DMS53 treated with DMSO at 0.1 percent for 48 hours (cell line): ENCODE data around the gene TSFM.
"Not testable (repeated sequence)": the region's sequence is repeated elsewhere in the genome, so short reads cannot be mapped to it uniquely, and the experiment has no call there.

ENCODE experiments used
- DNase-seq: peaks from one replicate; lab custom pipeline; 2025; ENCODE audit not compliant: unreplicated experiment; lab: John Stamatoyannopoulos, UW

Gene TSFM

GRCh38 chr12:57762463-57762862 is 20.1 kb upstream of the TSFM start:
- no peak for DNase-seq

DNA sequence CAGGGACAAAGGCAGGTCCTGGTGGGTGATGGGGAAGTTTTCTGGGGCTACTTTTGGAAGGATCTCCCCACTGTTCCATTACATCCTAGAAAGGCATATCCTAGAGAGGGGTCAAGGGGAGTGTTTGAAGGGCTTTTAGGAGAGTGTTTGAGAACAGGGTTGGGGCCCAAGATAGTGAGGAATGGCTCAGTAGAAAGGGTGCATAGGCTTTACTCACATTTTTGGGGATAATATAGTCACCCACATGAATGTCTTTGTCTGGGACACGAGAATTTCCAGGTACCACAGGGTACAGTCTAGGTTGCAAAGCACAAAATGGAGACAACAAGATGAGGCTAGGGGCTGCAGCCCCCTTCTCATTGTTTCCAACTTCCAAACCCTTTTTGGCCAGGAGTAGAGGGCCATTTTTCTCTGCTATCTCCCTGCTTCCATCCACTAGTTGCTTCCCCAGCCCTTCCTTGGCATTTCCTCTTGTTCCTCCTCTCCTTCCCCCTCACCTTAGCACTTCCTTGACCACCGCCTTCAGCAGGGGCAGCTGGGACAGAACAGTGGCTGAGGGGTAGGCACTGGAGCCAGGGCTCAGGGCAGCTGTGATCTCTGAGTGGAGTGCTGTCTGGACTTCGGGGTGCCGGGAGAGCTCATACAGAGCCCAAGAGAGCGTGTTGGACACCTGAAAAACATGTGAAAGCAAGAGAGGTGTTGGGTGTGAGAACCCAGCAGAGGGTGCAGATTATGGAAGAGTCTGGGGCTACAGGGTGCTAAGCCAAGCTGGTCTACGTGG is 18.5 kb upstream of the TSFM start:
- DNase-seq: no peak

DNA sequence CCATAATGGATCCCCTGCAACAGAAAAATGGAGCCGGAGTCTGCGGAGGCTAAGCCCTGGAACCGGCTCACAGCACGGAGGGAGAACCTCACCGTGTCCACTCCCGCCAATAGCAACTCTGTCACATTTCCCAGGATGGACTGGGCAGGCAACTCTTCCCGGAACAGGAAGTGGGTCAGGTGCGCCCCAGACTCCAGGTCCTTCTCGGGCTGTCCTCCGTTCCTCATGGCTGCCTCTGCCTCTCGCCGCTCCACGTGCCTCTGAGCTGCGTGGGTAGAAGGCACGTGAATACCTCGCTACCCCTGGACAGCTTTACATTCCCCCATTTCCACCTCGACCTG is 18.0 kb upstream of the TSFM start:
- DNase-seq: peak; percentile 67

DNA sequence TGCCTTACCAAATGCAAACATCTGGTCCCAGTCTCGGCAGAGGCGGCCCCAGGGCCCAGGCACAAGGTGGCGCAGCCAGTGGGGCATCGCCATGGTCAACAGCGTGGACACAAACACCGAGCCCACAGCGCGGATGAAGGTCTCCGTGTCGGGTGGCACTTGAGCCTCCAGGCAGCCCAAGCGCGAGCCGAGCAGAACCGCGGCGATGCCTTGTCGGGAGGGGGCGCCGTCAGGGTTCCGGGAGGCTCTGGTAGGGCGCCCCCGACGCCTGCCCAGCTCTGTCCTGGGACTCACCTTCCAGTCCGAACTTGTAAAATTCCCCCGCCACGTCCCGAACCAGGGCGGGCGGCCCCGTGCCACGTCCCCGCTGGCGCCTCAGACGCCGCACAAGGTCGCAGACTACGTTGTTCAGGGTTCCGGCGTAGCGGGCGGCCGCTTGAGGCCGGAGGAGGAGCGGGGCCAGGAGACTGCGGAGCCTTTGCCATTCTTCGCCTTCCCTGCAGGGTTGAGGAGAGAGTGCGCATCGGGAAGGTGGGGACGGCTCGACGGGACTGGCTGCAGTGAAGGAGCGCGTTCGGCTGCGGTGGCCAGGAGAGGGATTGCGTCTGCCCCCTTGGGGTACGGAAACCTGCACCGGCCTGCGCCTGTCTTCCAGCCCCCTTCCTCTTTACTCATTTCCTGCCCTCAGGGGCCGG is 17.4 kb upstream of the TSFM start:
- peak; percentile 46 for DNase-seq

- DNase-seq: peak; percentile 17
Measured at GRCh38 chr12:57765698-57766463, 16.7 kb upstream of the TSFM start.

- peak; percentile 12 for DNase-seq
Measured at GRCh38 chr12:57766464-57767304, 15.9 kb upstream of the TSFM start, which contains the start of gene CYP27B1. Gene CYP27B1 (minus strand): TSS chr12:57767078. CDS start chr12:57767041, 37 bp downstream.

DNA sequence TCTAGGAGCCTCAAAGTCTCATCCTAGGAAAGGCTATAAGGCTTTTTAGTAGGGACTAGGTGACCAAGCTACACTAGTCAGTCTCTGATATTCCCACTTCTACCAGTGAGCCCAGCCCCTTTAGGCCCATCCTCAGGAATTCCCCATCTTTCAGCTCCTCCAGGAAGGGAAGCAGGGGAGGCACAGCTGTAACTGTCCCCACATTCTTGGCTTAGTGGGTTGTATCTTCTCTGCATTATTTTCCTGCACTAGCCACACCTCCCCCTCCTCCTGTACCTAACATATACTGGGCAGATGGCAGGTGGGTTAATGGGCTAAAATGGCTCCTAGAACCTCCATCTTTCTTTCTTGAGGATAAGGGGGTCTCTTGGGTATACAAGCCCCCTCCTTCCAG is 15.3 kb upstream of the TSFM start:
- DNase-seq: no peak

DNA sequence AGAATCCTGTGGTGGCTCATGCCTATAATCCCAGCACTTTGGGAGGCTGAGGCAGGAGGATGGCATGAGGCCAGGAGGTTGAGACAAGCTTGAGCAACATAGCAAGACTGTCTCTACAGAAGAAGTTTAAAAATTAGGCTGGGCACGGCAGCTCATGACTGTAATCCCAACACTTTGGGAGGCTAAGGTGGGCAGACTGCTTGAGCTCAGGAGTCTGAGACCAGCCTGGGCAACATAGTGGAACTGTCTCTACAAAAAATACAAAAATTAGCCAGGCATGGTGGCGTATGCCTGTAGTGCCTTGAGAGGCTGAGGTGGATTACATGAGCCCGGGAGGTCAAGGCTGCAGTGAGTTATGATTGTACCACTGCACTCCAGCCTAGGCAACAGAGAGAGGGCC is 14.7 kb upstream of the TSFM start:
- no peak for DNase-seq

- DNase-seq: no peak
Measured at GRCh38 chr12:57769594-57769993, 13.0 kb upstream of the TSFM start.

DNA sequence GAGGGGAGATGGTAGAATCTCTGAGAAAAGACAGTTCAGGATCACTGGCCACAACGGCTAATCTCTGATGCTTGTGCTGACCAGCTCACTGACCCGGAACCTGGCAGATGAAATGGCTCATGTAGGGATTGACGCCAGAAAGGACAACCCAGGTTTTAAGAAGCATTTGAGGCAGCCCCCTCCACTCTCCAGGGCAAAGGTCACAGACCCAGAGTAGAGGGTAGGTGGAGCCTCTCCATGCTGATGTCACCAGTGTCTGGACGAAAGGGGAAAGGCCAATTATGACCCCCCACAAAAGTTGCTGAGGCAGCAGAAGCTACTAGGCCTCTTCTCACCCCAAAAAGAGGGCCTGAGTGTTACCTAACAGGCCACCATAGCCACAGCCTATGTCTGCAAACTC is 11.9 kb upstream of the TSFM start:
- DNase-seq: no peak

- peak; percentile 82 for DNase-seq
Measured at GRCh38 chr12:57771236-57771872, 11.2 kb upstream of the TSFM start.

DNA sequence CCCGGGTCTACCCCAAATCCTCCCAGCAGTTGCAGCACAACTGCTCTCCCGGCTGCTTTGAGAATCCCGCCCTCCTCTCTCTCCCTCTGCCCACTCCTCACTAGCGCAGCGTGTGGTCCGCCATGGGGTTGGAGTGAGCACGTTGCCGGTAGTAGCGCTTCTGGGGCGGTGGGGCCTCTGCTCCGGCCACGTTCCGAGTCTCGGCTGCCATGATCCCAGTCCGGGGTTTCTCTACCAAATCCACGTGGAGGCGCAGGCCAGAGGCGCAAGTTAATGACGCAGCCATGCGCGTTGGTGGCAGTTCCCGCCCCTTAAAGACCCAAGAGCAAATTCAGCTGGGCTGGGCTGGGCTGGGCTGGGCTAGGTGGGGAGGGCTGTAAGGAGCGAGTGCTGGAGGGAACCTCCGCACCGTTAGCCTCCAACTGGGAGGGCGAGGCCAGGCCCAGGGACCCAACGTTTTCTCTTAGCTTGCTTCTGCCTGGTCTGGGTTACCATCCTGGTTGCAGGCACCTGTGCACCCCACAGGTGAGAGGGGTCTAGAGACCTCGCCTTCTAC is 10.6 kb upstream of the TSFM start, which contains the start of gene METTL1:
Gene METTL1, minus strand, starts transcription at position 233 of the 556 bp plus-strand sequence. Its CDS starts 22 bp downstream, at position 211.
- DNase-seq: peak; percentile 96

DNA sequence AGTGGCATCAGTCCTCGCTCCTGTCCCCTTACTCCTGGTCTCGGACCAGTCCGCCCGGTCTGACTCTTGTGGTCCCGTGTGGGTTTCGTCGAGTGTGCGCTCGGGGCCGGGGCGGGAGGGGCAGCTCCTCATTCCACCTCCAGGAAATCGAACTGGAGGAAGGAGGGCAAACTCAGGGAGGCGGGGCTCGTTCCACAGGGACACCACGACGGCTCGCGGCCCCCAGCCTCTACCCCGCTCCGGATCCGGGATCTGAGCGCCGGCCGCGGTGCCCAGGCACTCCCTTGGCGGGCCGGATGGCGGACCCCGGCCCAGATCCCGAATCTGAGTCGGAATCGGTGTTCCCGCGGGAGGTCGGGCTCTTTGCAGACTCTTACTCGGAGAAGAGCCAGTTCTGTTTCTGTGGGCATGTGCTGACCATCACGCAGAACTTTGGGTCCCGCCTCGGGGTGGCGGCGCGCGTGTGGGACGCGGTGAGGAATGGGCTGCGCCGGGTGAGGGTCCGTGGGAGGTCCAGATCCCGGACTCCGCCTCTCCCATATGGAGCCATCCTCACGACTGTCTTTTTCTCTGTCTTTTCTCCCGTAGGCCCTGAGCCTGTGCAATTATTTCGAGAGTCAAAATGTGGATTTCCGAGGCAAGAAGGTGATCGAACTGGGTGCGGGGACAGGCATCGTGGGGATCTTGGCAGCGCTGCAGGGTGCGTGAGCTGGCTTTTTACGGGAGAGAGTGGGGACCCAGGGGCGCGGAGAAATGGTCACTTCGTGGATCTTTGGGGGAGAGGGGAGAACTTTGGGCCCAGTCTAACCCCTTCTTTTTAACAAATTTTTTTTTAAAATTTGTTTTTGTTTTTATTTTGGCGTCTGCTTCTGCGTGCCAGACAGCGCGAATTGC is 9.9 kb upstream of the TSFM start, which contains the start of gene EEF1AKMT3:
Gene EEF1AKMT3, plus strand, starts transcription at position 186 of the 894 bp plus-strand sequence. Its CDS starts 111 bp downstream, at position 297.
- peak; percentile 19 for DNase-seq

DNA sequence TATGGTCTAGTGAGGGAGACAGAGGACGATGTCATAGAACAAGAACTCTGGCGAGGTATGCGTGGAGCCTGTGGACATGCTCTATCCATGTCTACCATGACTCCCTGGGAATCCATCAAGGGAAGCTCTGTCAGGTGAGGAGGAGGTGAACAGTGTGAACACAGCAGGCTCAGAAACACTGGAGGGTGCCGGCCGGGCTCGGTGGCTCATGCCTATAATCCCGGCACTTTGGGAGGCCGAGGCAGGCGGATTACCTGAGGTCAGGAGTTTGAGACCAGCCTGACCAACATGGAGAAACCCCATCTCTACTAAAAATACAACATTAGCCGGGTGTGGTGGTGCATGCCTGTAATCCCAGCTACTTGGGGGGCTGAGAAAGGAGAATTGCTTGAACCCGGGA is 8.0 kb upstream of the TSFM start:
- not testable (repeated sequence) for DNase-seq

GRCh38 chr12:57775044-57775443 is 7.5 kb upstream of the TSFM start:
- DNase-seq: no peak

DNA sequence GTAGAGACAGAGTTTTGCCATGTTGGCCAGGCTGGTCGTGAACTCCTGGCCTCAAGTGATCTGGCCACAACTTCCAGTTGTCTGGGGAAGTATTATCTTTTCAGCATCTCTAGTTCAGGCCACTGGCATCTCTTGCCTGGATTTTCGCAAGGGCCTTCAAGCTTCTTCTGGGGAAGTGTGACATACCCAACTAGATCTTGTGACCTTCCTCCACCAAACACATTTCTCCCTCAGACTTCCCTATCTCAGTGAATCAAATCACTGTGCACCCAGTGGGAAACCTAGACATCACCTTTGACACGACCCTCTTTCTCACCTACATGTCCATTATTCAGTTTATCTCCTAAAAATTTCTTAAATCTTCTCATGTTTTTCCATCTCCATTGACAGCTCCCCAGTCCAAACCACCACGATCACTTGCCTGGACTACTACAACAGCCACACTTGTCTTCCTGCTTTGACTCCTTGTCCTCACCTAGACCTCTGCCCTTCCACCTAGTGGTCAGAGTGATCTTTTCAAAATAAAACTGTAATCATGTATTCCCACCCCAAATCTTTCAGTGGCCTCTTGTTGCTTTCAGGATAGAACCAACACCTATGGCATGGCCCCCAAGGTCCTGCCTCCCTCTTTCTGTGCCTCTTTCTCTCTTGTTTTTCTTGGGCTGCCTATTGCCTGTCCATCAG is 6.9 kb upstream of the TSFM start:
- no peak for DNase-seq

DNA sequence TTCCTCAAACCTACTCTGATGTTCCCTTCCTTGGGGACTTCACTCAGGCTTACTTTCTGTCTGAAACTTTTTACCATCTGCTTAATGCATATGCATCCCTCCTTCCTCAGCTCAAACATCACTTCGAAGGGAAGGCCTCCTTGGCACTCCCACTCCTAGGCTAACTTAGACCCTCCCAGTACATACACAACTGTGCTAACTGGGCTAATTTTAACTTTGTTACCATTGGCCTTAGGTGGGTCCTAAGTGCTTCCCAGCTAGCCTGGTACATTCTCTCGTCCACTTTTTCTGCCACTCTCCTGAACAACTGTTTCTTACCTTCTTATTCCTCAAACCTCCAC is 6.4 kb upstream of the TSFM start:
- DNase-seq: no peak

DNA sequence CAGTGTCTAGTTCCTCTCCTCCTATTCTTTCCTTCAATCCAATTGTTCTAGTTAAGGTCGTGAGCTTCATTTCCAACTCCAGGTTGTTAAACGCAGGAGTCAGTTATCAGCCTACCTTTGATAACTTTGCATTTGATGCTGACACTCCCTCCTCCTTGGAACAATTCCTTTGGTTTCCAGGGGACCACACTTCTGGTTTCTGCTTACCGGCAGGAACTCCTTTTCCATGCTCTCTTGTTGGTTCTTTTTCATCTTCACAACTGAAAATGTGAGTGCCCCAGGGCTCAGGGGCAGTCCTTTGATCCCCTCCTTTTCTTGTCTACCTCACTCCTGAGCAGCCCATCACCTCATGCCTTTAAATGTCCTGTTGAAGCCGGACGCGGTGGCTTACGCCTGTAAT is 5.2 kb upstream of the TSFM start:
- no peak for DNase-seq
